IMR-90 (cell line): Measurements from ENCODE around the gene TM2D3.

Experiments
- BHLHE40 ChIP-seq: fragments of 150-350 bp; IDR thresholded peaks from 2 replicates; pipeline ENCODE4 v1.6.1; 2016; ENCODE audit warnings: mild to moderate bottlenecking, low read depth, low read length
- CEBPB ChIP-seq: IDR thresholded peaks from 2 replicates; pipeline ENCODE4 v1.6.1; 2012; ENCODE audit warnings: low read depth, low read length, improper control_type of control experiment
- CHD1 ChIP-seq: IDR thresholded peaks from 2 replicates; pipeline ENCODE4 v1.6.1; 2012; ENCODE audit warnings: low read depth, low read length, improper control_type of control experiment
- FOS ChIP-seq: fragments of 150-350 bp; IDR thresholded peaks from 2 replicates; pipeline ENCODE4 v1.6.1; 2016; ENCODE audit warnings: low read depth, low read length
- MAFK ChIP-seq: IDR thresholded peaks from 2 replicates; pipeline ENCODE4 v1.6.1; 2012; ENCODE audit warnings: low read depth, low read length, improper control_type of control experiment
- MAZ ChIP-seq: IDR thresholded peaks from 2 replicates; pipeline ENCODE4 v1.6.1; 2012; ENCODE audit warnings: low read depth, mild to moderate bottlenecking, low read length, improper control_type of control experiment, moderate library complexity, borderline replicate concordance
- MXI1 ChIP-seq: IDR thresholded peaks from 2 replicates; pipeline ENCODE4 v1.6.1; 2012; ENCODE audit warnings: low read depth, mild to moderate bottlenecking, low read length, moderate library complexity, borderline replicate concordance
- POLR2A ChIP-seq: IDR thresholded peaks from 2 replicates; pipeline ENCODE4 v1.6.1; 2012; ENCODE audit warnings: mild to moderate bottlenecking, low read depth, low read length
- RFX5 ChIP-seq: IDR thresholded peaks from 2 replicates; pipeline ENCODE4 v1.8.0; 2012; ENCODE audit warnings: low read depth, mild to moderate bottlenecking, low read length, moderate library complexity
- SMC3 ChIP-seq: fragments of 150-350 bp; IDR thresholded peaks from 2 replicates; pipeline ENCODE4 v1.6.1; 2016; ENCODE audit warnings: low read depth, mild to moderate bottlenecking, antibody characterized with exemption, low read length, moderate library complexity
- TF ChIP-seq, protein P1 (sequence below): conservative IDR thresholded peaks from 2 replicates; pipeline ENCODE4 v1.5.1; 2012; ENCODE audit warnings: mild to moderate bottlenecking, low read depth, low read length, improper control_type of control experiment
- TF ChIP-seq, protein P2 (sequence below): fragments of 150-350 bp; IDR thresholded peaks from 2 replicates; pipeline ENCODE4 v1.6.1; 2017; ENCODE audit warnings: mild to moderate bottlenecking, antibody characterized with exemption, low read length, low read depth
- TF ChIP-seq, protein P3 (sequence below): fragments of 150-350 bp; IDR thresholded peaks from 2 replicates; pipeline ENCODE4 v1.6.1; 2016; ENCODE audit warnings: low read depth, mild to moderate bottlenecking, low read length, moderate library complexity, borderline replicate concordance

DNA sequence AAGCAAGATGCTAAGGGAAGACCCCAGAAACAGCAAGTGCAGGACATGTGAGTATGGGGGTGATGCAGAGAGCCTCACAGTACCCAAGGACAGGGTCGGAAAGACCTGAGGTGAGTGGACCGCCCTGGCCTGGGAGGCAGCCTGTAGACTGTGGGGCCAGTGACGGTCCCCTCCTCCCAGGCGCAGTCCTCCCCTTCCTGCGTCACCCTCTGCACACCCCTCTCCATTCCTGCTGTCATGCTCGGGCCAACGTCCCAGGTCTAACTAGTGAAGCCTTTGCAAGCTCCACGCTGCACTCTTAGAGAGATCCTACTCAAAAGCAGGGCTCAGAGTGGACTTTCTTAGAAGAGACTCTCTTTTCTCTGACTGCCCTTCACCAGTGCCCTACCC is 41.6 kb downstream of the TM2D3 start:
- TF ChIP-seq, protein P1, sequence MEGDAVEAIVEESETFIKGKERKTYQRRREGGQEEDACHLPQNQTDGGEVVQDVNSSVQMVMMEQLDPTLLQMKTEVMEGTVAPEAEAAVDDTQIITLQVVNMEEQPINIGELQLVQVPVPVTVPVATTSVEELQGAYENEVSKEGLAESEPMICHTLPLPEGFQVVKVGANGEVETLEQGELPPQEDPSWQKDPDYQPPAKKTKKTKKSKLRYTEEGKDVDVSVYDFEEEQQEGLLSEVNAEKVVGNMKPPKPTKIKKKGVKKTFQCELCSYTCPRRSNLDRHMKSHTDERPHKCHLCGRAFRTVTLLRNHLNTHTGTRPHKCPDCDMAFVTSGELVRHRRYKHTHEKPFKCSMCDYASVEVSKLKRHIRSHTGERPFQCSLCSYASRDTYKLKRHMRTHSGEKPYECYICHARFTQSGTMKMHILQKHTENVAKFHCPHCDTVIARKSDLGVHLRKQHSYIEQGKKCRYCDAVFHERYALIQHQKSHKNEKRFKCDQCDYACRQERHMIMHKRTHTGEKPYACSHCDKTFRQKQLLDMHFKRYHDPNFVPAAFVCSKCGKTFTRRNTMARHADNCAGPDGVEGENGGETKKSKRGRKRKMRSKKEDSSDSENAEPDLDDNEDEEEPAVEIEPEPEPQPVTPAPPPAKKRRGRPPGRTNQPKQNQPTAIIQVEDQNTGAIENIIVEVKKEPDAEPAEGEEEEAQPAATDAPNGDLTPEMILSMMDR = no peak
- TF ChIP-seq POLR2A = no peak
- TF ChIP-seq MAFK = no peak
- TF ChIP-seq BHLHE40 = no peak
- TF ChIP-seq, protein P2, sequence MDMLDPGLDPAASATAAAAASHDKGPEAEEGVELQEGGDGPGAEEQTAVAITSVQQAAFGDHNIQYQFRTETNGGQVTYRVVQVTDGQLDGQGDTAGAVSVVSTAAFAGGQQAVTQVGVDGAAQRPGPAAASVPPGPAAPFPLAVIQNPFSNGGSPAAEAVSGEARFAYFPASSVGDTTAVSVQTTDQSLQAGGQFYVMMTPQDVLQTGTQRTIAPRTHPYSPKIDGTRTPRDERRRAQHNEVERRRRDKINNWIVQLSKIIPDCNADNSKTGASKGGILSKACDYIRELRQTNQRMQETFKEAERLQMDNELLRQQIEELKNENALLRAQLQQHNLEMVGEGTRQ = no peak
- TF ChIP-seq CEBPB = no peak
- no peak for TF ChIP-seq MXI1
- no peak for TF ChIP-seq RFX5
- TF ChIP-seq SMC3 = no peak
- TF ChIP-seq, protein P3, sequence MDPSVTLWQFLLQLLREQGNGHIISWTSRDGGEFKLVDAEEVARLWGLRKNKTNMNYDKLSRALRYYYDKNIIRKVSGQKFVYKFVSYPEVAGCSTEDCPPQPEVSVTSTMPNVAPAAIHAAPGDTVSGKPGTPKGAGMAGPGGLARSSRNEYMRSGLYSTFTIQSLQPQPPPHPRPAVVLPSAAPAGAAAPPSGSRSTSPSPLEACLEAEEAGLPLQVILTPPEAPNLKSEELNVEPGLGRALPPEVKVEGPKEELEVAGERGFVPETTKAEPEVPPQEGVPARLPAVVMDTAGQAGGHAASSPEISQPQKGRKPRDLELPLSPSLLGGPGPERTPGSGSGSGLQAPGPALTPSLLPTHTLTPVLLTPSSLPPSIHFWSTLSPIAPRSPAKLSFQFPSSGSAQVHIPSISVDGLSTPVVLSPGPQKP = no peak
- TF ChIP-seq FOS = no peak
- no peak for TF ChIP-seq CHD1
- TF ChIP-seq MAZ = no peak
